SW 1271 (cell line): ENCODE measurements around the gene PAX6.

ENCODE experiments used
- DNase-seq, 2 experiments: peaks; one replicate each; lab custom pipeline; 2025; lab: John Stamatoyannopoulos, UW

The PAX6 gene

GRCh38 chr11:31810779-31811647, at the start of gene PAX6:
PAX6 (minus strand) TSS chr11:31811322; CDS start chr11:31806411, 4,911 bp downstream.
- no peak for DNase-seq

GRCh38 chr11:31860391-31860790, 49.3 kb upstream of the PAX6 start:
- DNase-seq = no peak

DNA sequence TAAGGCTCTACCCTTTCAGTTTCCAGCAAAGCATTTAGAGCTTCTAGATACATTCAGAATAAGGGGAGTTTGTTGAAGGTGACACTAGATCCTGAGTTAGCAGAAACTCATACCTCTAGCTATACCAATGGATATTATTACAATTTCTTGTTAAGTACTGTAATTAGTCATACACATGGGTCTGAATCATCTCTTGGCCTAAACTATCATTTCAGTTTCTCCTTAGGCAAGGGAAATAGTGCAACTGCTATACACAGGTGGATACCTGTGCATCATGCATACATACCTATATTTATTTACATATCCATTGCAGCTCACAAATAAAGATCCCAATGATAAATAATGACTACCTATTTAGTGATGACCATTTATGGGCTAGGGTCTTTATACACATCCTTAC, 45.1 kb upstream of the PAX6 start:
- DNase-seq = no peak

- DNase-seq = no peak
These were observed 44.3 kb upstream of the PAX6 start for GRCh38 chr11:31855466-31855865.

DNA sequence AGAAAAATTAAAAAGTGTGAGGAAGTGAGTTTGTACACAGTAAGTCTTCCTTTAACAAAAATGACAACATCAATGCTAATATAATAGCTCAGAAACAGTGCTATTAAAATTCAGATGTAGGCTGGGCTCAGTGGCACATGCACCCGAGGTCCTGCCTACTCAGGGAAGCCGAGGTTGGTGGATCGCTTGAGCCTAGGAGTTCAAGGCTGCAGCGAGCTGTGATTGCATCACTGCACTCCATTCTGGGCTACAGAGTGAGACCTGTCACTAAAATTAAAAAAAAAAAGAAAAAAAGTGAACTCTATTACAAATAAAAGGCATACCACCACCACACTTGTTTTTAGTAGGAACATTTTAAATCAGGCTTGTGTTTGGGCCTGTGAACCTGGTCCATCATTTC, 39.2 kb upstream of the PAX6 start:
- no peak for DNase-seq

DNA sequence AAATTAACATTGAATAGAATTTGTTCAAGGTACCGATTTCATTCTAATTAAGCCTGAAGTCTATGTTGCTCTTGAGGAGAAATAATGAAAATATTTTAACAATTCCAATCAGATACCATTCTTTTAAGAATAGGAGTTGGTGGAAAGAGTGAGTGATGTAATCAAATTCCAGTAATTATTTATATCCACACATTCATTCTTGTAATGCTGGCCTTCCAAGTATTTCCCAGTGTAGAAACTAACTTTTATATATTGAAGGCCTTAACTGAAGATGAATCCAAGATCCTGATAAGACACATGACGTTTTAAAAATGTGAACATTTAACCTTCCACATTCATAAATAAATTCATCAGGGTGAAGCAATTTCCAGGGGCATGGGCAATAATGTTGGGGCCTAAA, 36.6 kb upstream of the PAX6 start:
- DNase-seq = no peak

DNA sequence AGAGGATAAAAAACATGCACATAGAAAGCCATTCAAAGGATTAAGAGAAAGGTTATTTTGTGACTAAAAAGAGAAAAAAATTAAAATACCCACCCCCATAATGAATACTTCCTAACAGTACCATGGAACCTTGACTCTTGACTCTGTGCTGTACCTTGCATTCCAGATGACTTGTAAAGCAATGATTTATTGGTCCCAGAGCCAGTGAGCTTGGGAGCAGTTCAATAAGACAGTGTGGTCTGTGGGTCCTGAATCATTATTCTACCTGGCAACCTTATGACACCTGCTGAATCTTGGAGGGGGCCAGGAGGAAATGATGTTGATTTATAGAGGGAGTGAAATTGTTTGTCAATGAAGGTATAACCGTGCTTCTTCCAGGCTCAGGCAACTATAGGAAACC, 34.2 kb upstream of the PAX6 start:
- DNase-seq = no peak

DNA sequence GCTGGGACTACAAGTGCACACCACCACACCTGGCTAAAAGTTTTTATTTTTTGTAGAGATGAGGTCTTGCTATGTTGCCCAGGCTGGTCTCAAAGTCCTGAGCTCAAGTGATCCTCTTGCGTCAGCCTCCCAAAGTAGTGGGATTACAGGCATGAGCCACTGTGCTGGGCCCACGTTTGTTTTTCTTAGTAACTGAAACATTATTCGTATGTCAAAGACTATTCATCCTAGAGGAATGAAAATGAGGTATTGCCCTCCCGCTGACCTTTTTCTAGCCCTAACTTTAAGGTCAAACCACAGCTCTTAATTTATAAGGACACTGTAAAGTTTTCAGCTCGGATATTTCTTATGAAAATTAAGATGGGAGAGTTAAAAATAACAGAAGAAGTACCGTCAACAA, 33.2 kb upstream of the PAX6 start:
- DNase-seq = no peak

GRCh38 chr11:31841435-31841834, 30.3 kb upstream of the PAX6 start:
- DNase-seq = no peak

- no peak for DNase-seq
These were observed 23.1 kb upstream of the PAX6 start for GRCh38 chr11:31834237-31834636.

- no peak for DNase-seq
These were observed 19.3 kb upstream of the PAX6 start for GRCh38 chr11:31830406-31830805.

DNA sequence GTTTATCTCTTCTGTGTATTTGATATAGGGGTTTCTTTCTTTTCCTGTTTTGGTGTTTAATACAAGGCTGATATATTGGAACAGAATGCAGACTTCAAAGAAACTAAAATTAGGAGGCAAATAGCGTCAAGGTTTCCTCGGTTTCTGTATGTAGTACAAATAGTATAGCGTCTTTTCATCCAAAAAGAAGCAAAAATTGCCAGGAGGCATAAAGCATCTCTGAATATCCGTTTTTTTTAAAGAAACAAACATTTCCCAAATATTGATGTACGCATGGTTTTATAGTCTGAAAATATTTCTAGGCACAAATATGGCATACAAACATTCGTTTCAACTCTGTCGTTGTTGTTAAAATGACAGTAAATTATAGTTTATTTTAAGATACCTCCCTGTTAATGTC, 17.1 kb upstream of the PAX6 start:
- no peak for DNase-seq

DNA sequence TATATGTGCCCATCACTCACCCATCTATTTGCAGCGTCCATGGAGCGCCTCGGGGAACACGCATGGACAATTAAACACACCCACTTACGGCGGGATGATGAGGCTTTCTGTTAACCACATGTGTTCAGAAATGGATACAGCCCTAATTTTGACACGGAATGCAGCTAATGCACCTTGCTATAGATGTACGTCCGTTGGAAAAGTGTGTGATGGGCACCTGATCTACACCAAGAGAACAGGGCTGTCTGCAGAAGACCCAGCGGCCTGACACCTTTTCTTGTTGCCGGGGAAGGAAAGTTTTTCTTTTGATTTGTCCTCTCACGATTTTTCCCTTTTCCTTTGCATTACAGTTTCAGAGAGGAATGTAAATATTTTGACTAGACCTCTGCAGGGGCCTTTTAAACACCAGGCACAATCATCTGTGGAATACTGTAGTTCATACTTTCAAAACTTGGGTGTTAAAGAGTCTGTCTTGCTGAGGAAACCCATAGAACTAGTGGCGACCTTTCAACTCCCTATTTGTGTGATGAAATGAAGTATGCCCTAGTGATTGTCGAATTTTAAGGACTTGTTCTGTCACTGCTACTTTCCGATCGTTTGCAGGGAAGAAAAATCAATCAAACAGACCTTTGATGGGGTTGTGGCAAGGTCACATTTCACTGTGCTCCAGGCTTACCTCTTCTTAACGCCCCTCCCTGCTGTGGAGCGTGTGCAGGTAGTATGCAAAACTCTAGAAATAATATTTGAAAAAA, 16.5 kb upstream of the PAX6 start:
- no peak for DNase-seq

DNA sequence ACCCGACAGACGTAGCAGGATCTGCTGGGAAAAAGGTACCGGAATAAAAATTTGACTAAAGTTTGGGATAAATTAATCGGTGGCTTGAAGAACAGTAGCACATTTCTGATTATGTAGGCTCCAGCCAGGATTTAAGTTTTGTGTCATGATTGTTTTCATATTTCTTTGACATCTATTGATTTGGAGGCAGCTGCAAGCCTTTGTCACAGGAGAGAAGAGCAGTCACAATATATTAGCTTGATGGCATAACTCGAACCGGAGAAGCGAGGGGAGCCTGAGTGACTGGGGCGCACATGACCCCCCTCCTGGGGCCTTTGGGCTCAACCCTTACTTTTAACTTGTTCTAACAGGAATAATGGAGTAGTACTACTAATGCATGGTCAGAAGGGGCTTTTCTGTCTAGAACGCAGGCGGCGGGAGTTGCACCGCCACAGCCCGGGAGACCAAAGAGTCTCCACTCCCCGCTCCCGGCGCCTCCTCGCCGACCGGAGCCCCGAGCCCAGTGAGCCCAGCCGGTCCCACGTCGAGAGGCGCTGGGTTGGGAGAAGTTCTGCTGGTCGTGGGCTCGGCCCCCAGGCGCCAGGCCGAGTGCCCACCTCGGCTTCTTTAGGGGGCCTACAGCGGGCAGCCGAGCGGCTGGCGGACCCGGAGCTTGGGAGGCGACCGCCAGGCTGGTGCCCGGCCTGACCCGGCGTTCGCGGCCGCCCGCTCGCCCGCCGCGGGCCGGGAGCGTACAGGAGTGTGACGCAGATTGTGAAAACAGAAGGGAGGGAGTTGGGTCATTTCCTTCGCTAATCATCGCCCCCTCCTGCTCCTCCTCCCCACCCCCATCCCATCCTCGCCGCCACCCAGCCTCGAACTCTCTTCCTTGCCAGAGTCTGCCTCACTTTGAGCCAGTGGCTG, 15.7 kb upstream of the PAX6 start:
- DNase-seq = no peak

DNA sequence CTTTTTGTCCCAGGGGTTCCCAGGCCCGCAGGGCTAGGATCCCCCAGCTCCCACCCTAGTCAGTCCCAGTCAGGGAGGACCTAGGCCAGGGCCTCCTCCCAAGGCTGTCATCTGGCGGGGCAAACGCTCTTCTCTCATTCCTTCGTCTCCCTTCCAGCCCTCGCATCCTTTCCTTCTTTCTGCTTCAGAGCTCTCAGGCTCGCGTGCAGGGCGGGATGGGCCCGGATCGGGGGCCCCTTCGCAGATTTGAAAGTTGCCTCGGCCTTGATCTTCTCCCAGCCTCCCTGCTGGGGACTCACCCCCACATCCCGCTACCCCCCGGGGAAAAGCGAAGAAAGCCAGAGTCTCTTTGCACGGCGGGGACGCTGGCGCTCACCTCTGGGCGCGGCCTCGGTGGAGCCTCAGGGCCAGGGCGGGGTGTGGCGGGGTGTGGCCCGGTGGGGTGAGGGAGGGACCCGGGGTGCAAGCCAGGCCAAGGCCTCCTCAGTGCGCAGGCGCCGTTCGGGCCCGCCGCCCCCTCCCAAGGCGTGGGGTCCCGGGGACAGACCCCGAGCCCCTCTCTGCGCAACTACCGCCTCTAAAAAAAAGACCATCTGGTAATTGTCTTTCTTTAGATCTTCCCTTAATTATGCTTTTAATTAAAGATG, 14.8 kb upstream of the PAX6 start:
- DNase-seq = no peak

DNA sequence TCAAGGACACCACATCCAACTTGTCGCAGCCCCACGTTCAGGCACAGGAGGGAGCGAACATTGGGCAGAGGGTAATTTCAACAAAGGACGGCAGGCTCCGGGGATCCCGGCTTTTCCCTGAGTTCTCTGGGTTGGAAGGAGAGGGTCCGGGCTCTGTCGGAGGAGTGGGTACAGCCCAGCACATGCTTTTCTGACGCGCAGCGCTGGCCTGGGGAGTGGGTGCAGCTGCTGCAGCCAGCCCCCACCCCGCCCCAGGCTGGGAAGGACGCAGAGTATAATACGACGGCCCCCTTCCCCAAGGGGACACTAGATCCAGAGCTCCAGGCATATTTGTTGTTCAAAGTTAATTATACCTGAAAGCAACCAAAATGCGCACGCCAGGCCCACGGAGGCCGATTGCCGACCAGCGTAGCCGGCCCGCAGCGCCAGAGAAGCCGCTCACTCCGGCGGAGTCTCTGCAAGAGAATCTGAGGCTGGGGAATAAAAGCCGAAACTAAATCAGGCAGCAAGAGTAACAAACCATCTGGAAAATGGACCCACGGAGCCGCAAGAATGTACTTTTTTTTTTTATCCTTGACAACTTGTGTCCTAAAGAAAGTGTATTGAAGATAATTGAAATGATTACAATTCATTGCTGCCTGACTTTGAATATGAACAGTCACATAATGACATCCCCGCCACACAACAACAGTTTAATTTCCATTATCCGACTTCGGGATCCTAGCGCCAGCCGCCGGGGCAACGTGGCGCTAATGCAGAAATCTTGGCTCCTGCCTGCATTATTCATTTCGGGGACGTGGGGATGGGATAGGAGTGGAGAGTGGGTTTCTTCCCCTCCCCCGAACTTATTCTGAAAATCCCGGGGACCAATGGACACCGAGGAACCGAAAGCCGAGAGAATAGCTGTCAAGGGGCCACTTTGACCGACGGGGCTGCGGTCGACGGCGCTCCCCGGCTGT, 14.0 kb upstream of the PAX6 start:
- DNase-seq = no peak

DNA sequence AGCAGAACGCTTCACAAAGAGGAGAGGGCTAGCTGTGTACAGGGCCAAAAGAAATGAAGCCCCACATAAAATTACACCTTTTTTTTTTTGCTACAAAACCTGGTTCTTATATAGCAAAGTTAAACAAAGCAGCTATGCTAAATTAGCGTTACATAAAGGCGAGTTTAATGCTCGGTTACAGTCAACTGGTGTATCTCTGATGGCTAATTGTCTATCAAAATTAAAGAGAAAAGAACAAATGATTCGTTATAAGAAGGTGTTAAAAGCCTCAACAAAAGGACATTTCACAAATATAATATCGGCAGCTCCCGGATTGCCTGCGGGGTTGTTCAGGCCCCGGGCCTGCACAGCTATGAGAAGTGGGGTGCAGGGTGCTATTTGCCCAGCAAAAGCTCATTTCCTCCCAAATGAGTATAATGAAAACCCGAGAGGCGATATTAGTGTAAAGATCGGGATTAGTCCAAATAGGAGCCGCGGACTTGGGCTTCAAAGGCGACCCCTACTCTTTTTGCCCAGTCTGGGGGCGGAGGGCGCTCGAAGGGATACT, 13.3 kb upstream of the PAX6 start:
- no peak for DNase-seq

DNA sequence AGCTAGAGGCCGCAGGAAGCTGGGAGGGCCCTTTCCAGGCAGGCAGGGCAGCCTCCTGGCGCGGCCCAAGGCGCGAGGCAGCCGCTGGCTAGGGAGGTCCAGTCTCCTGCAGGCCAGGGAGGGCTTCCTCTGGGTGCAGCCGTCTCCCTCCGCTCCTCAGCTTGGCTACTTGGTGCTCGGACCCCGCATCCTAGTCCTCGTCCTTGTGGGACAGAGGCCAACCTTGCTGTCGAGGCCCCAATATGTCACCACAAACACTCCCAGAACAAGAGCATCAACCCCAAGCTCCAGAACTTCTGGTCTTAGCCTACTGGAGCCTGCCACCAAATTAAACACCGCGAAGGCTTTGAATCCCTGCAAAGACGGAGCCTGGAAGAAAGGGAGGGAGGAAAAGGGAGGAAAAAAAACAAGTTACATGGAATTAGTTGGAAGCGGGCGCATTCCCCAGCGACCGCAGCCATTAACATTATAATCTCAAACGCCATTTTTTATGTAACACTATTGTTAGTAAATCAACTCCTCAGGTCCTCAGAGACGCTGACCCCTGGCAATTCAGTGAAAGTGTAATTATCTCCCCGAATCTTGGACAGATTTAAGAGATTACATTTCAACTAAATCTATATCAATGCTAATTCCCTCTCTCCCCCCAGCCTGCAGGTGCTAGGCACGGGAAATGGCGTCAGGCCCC, 12.7 kb upstream of the PAX6 start:
- DNase-seq = no peak

DNA sequence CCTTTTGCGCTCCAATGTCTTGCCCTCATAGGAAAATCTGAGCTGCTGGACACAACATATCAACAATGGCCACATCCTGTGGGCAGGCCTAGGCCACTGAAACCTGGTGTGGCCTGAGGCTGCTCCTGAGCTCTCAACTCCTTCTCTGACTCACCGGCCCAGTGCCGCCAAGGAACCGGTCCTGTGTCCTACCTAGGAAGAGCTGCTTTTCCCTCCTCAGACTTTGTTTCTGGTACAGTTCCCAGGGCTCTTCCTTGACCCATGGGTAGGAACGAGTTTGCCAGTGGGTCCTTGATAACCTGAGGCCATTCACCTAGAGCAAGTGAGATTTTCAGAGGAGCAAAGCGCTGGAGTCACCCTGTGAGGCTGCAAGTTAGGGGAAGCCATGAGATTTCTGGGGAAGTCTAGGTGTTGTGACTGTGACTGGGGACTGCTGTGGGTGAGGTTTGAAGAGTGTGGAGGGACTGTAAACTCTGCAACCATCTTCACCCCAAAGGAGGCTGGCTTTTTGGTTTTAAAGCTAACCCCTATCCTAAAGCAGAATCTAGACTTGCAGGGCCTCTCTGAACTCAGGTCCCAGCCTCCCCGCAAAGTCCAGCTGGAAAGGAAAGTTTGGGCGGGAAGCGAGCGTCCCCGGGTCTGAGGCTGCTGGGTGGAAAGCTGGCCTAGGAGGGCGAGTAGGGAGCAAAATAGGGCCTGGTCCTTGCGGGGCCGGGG, 12.0 kb upstream of the PAX6 start:
- DNase-seq = no peak
